DMS53 (cell line): ENCODE results near the gene TRABD2B.
A peak's percentile ranks its signal among the peaks of the same experiment; 100 is the strongest.

Source experiments
- DNase-seq: peaks from one replicate; lab custom pipeline; 2025; lab: John Stamatoyannopoulos, UW

Gene TRABD2B

DNA sequence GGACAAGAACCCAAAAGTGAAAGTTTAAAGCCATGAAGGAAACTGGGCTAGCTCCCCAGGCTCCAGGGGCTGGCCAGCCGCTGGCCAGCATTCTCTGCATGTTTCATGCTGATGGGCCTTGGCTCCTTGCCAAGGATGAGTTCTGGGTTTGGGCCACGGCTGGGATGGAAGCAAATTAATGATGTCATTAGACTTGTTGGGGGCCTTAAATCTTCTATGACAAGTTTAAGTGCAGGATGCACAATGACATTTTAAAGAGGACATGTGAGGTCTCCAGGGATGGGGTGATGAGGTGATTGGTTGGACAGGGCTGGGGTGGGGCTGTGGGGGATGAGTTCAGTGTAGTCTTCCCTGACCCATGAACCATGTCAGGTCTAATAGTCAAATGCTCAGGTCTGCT is 199.6 kb downstream of the TRABD2B start:
- peak; percentile 20 for DNase-seq

DNA sequence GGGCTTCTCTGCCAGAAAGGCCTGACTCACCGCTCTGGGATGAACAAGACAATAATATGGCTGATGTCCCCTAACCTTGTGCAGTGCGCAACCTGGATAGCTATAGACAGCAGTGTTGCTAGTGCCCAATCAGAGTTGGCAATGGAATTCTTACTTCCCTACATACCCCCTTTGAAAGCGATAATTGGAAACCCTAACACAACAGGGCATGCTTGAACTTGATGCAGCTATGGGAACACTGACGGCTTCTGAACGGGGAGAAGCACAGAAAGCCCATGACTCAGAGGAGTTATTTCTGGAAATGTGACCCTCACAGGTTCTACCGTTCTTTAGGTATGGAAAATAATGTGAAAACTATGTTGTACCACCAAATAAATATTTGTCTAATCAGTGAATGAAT is 200.6 kb downstream of the TRABD2B start:
- no peak for DNase-seq

DNA sequence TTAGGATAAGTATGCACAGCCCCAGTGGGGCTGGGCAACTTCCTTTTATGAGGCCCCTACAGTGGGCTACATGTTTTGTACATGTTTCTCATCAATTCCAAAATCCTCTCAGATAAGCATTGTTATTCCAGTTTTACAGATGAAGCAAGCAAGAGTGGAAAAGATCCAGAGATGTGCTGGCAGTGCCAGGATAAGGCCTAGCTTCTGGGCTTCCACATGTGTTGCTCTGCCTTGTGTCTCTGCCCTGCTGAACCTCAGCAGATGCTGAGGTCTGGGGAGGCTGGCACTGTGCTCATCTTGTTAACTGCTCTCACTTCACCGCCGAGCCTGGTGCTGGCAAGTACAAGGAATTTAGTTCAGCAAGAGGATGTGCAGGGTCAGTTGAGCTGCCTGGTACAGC is 202.1 kb downstream of the TRABD2B start:
- no peak for DNase-seq

DNA sequence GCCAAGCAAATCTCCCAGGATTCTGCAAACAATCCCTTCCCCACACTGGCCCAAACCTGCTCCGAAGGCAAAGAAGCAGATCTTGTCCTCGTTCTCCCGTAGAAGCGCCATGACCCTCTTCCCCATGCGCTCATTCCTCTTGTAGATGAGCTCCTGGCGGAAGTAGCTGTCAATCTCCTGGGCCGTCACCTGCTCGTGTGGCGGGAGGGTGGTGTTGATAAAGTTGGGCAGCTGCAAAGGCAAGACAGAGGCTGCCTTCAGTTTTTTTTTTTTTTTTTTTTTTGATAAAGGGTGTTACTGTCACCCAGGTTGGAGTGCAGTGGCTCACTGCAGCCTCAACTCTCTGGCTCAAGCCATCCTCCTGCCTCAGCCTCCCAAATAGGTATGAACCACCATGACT is 202.7 kb downstream of the TRABD2B start:
- peak; percentile 37 for DNase-seq

DNA sequence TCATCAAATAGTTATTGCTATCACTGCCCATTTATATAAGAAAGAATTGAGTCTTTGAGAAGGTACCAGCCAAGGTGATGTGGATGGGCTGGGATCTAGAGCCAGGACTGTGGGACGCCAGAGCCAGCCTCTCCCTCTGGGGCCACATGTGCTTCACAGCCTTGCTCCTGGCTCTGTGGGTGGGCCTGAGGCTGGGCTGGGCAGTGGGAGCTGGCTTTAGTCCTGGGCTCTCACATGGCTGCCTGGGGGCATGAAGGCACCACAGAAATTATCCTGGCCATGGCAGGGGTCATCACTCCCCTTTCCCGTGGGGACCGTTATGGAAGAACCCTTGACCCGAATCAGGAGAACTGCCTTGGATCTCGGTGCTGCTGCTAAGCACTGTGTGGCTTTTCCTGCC is 203.1 kb downstream of the TRABD2B start:
- no peak for DNase-seq

DNA sequence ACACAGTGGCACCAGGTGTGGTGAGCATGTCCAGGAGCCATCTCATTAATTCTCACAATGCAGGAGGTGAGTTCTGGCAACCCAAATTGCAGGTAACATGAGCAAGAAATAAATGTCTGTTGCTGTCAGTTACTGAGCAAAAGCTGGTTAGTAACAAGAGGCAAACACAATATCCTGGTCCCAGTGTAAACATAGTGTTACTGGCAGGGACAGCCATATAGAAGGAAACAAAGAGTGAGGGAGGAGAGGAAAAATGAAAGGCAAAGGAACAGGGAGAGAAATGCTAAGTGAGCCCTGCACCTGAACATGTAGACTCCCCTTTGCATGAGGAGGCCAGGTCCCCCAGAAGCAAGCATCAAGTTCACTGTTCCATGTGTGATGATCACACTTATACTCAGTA is 203.6 kb downstream of the TRABD2B start:
- DNase-seq: peak; percentile 39

DNA sequence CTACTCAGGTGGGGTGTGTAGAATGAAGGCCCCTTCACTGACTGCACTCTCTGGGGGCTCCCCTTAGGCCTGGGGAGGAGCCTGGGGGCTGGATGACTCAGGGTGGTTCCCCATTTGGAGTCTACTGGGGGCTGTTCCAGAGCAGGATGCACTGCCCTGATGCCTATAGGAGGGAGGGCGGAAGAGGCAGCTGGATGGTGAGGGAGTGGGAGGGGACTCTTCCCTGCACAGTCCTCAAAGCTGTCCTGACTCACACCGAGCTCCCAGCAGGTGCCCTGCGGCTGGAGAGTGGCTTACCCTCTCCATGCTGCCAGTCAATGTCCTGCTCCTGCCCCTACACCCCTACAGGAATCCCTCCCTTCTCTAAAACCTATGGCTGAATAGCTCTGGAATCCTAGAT is 204.4 kb downstream of the TRABD2B start:
- DNase-seq: no peak

DNA sequence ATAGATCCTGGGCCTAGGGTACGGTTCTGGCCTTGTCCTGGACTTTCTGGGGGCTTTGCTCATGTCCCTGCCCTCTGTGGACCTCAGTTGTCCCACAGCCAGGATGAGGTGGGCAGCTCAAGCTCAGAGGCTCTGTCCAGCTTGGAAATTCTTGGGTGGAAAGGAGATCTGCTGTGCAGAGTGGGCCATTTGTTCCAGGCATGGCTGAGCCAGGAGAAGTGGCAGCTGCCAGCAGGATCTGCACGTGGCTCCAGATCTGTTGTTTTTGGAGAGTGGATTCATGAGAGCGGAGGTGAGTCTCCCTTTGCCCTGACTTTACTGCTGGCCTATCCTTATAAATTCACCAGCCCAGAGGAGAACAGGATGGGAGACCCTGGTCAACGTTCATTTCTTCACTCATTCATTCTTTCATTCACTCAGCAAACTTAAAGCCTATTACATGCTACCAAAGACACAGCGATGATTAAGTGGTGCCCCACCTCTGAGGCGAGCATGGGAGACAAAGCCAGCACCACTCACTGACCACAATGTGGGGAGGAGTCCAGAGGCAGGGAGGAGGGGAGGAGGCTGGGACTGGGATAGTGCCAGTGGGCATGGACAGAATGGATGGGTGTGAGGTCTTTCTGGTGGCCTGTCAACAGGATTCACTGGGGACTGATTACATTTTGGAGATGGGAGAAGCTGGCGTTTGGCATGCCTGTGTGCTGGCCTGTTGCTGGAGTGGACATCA is 205.1 kb downstream of the TRABD2B start:
- DNase-seq: no peak

DNA sequence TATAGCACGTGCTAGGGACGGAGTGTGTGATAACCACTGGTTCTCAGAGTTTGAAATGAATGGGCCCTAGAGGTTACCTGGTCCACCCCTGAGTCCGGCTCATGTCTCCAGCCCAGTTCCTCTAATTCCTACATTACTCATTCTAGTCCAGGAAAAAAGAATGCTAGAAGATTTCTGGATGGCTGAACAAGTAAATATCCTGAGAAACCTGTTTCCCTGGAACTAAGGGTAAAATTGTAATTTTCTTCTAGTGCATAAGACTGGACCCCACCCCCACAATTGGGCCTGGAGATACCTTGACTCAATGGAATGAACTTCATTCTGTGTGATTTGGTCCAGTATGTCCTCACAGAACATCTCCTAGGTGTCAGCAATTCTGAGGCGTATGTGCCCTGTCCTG is 208.4 kb downstream of the TRABD2B start:
- no peak for DNase-seq

DNA sequence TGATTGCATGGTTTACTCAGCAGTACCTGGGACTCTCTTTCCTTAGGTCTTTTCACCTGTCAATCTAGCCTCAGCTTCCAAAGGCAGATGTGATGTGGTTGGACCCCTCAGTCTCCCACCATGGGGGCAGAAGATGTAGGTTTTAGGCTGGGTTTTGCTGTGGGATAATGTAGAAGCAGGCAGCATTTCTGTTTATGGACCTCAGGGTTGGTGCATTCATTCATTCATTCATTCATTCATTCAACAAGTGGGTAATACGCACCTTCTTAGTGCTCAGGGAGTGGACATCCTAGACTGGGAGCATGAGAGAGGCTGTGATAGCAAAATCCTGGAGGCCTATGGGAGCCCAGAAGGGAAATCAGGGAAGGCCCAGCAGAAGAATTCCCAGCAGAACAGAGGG is 209.6 kb downstream of the TRABD2B start:
- DNase-seq: no peak

DNA sequence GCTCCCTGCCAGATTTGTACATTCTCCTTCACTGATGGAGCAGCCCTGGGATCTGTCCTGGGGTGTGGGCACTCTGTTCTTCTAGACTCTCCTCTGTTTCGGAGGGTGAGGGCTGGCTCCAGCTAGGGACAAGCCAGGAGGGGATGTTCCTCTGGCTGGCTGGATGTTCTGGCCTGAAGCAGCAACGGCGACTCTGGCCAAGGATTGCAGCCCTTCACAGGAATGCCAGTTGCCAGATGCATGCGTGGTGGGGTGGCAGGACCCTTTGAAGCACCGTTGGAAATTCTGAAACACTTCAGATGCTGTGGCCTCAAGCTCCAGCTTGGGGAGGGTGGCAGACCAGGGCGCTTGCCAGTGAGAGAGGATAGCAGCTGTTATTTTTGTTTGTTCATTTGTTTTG is 210.9 kb downstream of the TRABD2B start:
- no peak for DNase-seq

DNA sequence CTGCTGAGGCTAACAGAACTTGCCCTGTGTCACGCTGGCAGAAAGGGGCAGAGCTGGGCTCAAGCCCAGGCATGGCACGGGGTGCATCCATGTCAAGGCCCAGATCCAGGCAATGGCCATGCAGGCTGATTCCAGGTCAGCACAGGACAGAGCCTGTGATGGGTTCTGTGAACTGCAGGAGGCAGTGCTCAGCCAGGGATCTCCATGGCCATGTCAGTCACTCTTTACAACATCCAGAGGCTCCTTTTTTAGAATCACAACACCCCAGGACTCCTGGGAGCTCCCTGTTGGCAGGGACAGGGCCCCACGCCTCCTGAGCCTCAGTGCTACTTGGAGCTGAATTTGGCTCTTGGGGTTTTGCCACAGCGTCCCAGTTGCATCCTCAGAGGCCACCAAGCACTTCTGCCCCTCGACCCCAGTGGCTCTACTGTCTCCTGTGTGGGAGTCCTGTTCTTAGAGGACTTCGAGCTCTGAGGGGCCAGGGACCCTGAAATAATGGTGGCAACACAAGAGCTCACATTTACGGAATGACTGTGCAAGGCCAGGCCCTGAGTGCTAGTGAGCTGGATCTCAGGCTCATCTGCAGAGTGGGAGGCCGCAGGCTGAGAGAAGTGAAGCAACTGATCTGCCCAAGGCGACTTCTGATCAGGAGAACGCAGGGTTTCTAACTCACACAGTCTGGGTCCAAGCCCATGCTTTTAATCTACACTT is 211.5 kb downstream of the TRABD2B start:
- DNase-seq: peak; percentile 76

DNA sequence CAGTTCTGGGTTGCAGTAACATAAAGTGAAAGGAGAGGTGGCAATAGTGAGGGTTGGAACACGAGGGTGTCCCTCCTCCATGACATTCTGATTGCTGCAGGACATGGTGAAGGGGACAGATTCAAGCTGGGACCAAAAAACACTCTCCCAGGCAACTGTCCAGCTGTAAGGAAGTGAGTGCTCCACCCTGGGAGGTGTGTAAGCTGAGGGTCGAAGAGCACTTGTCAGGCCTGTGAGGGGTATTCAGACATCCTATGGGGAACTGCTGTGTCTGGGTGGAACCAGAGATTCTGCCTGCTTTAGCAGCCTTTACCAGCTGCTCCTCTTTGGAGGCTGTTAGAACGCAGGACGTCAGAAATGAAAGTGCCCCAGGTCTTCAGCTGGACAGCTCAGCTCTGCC is 212.1 kb downstream of the TRABD2B start:
- DNase-seq: no peak

DNA sequence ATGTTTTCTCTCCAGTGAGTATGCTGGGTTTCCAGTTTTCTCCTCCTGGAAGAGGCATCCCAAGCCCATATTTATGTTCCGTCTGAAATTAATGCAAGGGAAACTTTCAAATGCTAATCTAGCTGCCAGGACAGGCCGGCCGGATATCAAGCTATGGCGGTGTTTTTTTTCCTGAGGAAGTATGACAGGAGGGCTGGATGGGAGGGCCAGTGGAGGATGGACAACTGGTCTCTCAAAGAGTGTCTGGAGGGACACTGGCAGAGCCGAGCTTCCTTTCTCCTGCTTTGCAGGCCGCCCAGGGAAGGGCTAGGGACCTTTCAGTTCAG is 212.7 kb downstream of the TRABD2B start:
- no peak for DNase-seq

DNA sequence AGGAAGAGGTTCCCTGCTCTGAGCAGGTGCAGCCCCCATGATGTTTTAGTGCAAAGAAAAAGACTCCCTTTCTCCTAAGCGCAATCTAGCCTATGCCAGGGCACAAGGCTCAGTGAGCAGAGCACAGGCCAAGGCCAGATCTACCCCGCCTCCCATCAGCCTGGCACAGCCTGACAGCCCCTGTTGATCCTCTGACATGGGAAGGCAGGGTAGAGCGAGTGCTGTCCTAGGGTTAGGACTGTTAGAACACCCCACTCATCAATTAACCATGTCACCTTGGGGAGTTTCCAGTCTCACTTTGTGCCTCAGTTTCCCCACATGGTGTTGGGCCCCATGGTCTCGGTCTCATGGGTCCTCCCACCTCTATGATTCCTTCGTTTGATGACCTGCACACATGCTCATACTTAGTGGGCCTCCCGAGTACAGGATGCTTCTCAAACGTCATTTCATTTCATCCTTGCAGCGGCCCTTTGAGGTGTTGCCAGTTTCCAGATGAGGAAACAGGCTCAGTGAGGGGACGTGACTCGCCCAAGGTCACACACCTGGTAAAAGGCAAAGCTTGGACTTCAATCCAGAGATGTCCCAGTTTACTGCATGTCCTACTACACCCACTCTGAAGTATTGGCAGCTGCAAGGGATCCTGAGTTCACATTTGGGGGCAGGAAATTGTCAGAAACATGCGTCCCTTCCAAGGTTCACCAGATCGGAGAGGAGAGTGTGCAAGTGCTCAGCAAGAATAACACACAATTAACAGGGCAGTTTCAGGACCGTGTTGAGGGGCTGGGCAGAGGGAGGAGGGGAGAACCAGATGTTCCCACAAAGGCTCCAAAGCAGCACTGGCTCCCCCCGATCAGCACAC is 213.3 kb downstream of the TRABD2B start:
- DNase-seq: no peak

DNA sequence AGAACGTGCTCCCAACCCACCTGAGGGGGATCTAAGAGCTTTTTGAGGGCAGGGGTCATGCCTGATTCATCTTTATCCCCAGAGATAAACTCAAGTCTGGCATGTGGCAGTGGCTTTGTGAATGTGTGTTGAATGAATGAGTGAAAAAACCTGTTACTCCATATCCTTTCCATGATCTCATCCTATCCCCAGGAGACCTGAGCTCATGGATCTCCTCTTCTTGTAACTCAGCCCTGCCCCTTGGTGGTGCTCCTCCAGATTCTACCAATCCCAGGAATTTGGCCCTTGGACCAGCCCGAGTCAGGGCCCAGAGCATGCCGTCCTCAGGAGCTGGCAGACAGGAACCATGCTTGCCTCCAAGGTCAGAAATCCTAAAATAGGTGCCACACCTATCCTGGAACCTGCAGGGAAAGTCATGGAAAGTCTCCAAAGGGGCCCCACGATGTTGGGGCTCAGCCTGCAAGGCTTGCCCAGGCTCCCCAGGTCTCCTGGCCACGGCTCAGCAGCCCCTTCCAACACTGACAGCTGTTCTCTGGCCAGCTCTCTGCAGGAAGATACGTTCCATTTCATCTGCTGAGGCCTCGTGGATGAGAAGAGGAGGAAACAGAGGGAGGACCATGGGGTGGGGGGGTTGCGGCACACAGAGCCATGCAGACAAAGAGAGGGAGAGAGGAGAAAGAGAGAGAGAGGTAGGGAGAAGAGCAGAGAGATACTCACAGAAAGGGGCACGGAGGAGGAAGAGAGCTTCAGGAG is 214.6 kb downstream of the TRABD2B start:
- DNase-seq: no peak

DNA sequence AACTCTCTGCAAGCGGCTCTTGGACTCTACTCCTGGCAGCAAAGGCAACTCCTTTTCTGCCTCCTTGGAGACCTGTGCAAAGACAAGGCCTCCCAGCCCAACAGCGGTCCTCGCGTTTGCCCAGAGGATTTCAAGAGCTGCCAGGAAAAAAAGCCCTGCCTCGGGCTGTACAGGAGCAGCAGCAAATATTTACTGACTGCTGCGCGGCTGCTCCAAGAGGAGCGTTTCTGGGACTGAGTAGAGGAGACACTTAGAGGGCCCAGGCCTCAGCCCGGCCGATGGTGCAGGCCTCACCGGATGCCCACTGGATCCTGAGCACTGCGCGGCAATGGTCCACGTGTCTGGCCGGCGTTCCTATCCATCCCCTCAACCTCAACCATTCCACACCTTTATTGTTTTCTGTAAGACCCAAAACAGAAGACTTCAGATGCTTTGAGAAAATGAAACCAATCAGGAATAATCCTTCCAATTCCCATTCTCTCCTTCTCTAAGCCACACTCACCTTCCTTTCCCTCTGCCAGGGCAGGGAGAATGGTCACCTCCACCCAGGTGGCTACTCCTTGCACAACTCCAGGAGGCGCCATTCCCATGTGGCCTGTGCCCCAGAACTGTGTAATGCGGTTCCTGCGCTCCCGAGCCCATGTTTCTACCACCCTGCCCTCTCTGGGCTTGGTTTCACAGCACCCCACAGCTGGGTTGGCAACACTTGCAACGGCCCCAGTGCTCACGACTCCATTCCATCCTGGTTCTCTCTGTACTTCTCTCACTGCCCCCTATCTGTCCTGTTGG is 215.8 kb downstream of the TRABD2B start:
- DNase-seq: peak; percentile 80

DNA sequence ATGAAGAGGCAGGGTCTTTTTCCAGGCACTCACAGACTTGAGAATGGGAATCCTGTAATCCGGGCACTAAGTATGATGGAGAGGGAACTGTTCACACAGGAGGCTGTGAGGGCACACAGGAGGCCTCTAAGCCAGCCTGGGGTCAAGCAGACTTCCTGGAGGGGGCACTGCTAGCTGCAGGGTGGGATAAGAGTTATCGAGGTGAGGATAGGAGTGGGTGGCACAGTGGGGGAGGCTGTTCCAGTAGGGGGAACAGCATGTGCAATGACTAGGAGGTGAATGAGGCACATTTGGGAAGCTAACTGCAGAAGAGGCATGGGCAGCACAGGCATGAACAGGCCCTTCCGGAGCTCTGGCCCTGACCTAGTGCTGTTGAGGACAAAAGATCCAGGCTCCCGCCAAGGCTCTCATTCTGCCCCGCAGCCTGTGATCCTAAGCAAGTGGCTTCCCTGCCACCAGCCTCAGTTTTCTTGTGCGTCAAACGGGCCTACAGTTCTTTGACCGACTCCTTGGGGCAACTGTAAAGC is 216.7 kb downstream of the TRABD2B start:
- DNase-seq: no peak

DNA sequence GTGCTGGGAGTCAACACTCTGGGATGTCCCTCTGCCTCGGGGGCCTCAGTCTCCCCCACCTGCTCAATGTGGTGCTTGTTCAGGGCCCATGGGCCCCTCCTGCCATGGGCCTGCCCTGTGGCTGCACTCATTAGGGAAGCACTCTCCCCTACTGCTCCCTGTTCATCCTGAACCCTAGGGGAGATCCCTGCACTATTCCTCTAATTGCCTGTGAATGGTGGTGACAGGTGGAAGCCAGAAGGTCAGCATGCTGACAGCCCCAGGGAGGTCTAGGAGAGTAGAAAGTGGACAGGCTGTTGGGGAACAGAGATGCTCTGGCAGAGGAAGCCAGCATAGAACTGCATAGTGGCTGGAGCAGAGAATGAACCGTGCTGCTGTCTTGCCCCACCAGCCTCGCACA is 217.6 kb downstream of the TRABD2B start:
- no peak for DNase-seq

DNA sequence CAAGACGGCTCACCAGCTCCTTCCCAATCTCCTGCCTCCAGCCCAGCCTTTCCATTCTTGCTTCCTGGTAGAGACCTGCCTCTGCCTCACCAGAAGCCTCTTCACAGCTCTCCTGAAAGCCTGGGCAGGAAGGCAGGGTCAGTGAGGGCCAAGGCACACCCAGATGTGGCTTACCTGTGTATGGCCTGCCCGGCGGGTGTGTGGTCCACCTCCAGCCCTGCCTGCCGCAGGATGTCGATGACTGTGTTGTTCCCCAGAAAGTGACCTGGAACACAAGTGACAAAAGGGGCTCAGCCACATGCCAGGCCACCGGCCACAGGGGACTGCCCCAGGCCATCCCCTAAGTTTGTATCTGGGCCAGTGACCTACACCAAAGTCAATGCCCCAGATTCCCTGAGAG is 218.9 kb downstream of the TRABD2B start:
- no peak for DNase-seq

DNA sequence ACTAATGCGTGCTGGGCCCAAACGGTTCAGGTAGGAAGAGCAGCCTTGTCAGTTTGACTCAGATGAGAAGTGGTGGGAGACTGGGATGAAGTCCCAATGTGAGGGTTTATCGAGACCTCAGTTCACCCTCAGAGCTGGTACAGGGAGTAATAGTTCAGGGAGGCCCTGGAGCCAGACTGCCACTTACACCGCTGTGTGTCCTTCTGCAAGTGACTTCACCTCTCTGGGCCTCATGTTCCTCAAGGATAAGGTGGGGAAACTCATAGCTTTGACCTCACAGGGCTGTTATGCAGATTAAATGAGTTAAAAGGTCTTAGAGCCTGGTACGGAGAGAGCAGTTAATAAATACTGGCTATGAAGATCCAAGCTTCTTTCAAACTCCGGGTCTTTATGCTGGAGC is 219.9 kb downstream of the TRABD2B start:
- DNase-seq: no peak
